ENCODE data around the gene CCNA2.

DNA sequence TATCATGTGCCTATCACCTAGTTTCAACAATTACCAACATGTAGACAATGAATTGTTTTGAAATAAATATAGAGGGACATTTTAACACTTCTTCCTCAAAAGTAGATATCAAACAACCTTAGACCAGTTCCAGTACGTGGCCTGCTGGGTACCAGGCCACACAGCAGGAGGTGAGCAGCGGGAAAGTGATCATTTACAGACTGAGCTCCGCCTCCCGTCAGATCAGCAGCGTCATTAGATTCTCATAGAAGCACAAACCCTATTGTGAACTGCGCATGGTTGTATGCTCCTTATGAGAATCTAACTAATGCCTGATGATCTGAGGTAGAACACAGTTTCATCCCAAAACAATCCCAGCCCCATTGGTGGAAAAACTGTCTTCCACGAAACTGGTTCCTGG, 40.1 kb upstream of the CCNA2 start:
- TF ChIP-seq ISL1 (CRISPR knock-in tag; IDR thresholded peaks at IDR 0.05): no peak
- TF ChIP-seq, protein P1, sequence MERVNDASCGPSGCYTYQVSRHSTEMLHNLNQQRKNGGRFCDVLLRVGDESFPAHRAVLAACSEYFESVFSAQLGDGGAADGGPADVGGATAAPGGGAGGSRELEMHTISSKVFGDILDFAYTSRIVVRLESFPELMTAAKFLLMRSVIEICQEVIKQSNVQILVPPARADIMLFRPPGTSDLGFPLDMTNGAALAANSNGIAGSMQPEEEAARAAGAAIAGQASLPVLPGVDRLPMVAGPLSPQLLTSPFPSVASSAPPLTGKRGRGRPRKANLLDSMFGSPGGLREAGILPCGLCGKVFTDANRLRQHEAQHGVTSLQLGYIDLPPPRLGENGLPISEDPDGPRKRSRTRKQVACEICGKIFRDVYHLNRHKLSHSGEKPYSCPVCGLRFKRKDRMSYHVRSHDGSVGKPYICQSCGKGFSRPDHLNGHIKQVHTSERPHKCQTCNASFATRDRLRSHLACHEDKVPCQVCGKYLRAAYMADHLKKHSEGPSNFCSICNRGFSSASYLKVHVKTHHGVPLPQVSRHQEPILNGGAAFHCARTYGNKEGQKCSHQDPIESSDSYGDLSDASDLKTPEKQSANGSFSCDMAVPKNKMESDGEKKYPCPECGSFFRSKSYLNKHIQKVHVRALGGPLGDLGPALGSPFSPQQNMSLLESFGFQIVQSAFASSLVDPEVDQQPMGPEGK (CRISPR knock-in tag; IDR thresholded peaks at IDR 0.05; ENCODE audit: borderline replicate concordance): no peak
- no peak for TF ChIP-seq PPARA (CRISPR knock-in tag; IDR thresholded peaks at IDR 0.05; ENCODE audit: borderline replicate concordance)
- TF ChIP-seq TOX (CRISPR knock-in tag; IDR thresholded peaks at IDR 0.05; ENCODE audit: borderline replicate concordance): no peak
- no peak for TF ChIP-seq ARNTL (CRISPR knock-in tag; IDR thresholded peaks at IDR 0.05; ENCODE audit: borderline replicate concordance, low read depth)
- no peak for TF ChIP-seq ZNF8 (CRISPR knock-in tag; IDR thresholded peaks at IDR 0.05)
- TF ChIP-seq ESRRG (CRISPR knock-in tag; IDR thresholded peaks at IDR 0.05): no peak
- TF ChIP-seq, protein P2, sequence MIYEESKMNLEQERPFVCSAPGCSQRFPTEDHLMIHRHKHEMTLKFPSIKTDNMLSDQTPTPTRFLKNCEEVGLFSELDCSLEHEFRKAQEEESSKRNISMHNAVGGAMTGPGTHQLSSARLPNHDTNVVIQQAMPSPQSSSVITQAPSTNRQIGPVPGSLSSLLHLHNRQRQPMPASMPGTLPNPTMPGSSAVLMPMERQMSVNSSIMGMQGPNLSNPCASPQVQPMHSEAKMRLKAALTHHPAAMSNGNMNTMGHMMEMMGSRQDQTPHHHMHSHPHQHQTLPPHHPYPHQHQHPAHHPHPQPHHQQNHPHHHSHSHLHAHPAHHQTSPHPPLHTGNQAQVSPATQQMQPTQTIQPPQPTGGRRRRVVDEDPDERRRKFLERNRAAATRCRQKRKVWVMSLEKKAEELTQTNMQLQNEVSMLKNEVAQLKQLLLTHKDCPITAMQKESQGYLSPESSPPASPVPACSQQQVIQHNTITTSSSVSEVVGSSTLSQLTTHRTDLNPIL (CRISPR knock-in tag; IDR thresholded peaks at IDR 0.05; ENCODE audit: low read depth): no peak
- TF ChIP-seq, protein P3, sequence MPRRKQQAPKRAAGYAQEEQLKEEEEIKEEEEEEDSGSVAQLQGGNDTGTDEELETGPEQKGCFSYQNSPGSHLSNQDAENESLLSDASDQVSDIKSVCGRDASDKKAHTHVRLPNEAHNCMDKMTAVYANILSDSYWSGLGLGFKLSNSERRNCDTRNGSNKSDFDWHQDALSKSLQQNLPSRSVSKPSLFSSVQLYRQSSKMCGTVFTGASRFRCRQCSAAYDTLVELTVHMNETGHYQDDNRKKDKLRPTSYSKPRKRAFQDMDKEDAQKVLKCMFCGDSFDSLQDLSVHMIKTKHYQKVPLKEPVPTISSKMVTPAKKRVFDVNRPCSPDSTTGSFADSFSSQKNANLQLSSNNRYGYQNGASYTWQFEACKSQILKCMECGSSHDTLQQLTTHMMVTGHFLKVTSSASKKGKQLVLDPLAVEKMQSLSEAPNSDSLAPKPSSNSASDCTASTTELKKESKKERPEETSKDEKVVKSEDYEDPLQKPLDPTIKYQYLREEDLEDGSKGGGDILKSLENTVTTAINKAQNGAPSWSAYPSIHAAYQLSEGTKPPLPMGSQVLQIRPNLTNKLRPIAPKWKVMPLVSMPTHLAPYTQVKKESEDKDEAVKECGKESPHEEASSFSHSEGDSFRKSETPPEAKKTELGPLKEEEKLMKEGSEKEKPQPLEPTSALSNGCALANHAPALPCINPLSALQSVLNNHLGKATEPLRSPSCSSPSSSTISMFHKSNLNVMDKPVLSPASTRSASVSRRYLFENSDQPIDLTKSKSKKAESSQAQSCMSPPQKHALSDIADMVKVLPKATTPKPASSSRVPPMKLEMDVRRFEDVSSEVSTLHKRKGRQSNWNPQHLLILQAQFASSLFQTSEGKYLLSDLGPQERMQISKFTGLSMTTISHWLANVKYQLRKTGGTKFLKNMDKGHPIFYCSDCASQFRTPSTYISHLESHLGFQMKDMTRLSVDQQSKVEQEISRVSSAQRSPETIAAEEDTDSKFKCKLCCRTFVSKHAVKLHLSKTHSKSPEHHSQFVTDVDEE (CRISPR knock-in tag; IDR thresholded peaks at IDR 0.05): no peak
- TF ChIP-seq ZFP30 (CRISPR knock-in tag; IDR thresholded peaks at IDR 0.05): no peak
- TF ChIP-seq RARB (CRISPR knock-in tag; IDR thresholded peaks at IDR 0.05): no peak
- no peak for TF ChIP-seq ZFP3 (CRISPR knock-in tag; IDR thresholded peaks at IDR 0.05)
- TF ChIP-seq CSDC2 (CRISPR knock-in tag; IDR thresholded peaks at IDR 0.05): no peak
- no peak for TF ChIP-seq TCF4 (CRISPR knock-in tag; IDR thresholded peaks at IDR 0.05; ENCODE audit: borderline replicate concordance)

All from SK-N-SH treated with all-trans-retinoic acid at 6 μM for 48 hours (cell line).